Parathyroid adenoma (tissue), 2 donors: Measurements from ENCODE around the gene PSME4.

Experiments used
- H2AFZ ChIP-seq: fragments of 300-600 bp; sonication (generic); one replicate; pipeline ENCODE4 v1.7.0; 2017; ENCODE audit warnings: antibody characterized with exemption, mild to moderate bottlenecking
- H3K27ac ChIP-seq: fragments of 300-600 bp; sonication (generic); one replicate; pipeline ENCODE4 v1.7.0; 2017
- H3K27me3 ChIP-seq: fragments of 300-600 bp; sonication (generic); one replicate; pipeline ENCODE4 v1.7.0; 2017; ENCODE audit warnings: low read length; ENCODE audit not compliant: control insufficient read depth, insufficient read depth
- H3K36me3 ChIP-seq: fragments of 300-600 bp; sonication (generic); one replicate; pipeline ENCODE4 v1.7.0; 2017; ENCODE audit warnings: low read length; ENCODE audit not compliant: control insufficient read depth, insufficient read depth
- H3K4me1 ChIP-seq: fragments of 300-600 bp; sonication (generic); one replicate; pipeline ENCODE4 v1.7.0; 2017; ENCODE audit warnings: control low read depth
- H3K4me2 ChIP-seq: fragments of 300-600 bp; sonication (generic); one replicate; pipeline ENCODE4 v1.7.0; 2017; ENCODE audit warnings: low read length
- H3K4me3 ChIP-seq: fragments of 300-600 bp; sonication (generic); one replicate; pipeline ENCODE4 v1.7.0; 2017; ENCODE audit warnings: low read depth, low read length
- H3K79me2 ChIP-seq: fragments of 300-600 bp; sonication (generic); one replicate; pipeline ENCODE4 v1.7.0; 2017; ENCODE audit warnings: control low read depth
- H3K9ac ChIP-seq: fragments of 300-600 bp; sonication (generic); one replicate; pipeline ENCODE4 v1.7.0; 2017; ENCODE audit warnings: mild to moderate bottlenecking
- H3K9me3 ChIP-seq: fragments of 300-600 bp; sonication (generic); one replicate; pipeline ENCODE4 v1.7.0; 2017; ENCODE audit warnings: low read length; ENCODE audit not compliant: control insufficient read depth
- TF ChIP-seq, protein P1 (sequence below): fragments of 300-600 bp; sonication (generic); IDR thresholded peaks from one replicate; pipeline ENCODE4 v1.7.0; 2017; ENCODE audit warnings: antibody characterized with exemption, mild to moderate bottlenecking
- donor health status: primary hyperparathyroidism.

The PSME4 gene

DNA sequence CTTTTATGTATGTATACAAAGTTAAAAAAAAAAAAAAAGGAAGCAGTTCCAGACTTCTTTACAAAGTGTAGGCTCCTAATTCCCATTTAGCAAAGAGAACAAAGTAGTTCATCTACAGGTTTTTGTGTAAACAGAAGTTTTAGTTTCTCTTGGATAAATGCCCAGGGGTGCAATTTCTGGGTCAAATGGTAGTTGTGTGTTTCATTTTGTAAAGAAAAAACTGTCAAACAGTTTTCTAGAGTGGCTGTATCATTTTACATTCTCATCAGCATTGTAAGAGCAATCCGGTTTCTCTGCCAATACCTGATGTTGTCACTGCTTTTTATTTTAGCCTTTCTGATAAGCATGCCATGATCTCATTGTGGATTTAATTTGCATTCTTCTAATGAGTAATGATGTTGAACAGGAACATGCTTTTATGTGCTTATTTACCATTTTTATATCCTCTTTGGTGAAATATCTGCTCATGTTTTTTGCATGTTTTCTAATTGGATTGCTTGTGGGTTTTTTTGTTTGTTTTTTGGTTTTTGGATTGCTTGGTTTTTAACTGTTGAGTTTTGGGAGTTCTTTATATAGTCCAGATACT lies 16.6 kb upstream of the PSME4 start:
- Histone ChIP-seq H3K27ac (no peak overlapping the region), H2AFZ (no peak overlapping the region), H3K4me3 (peak overlapping the region; percentile 17), H3K9ac (no peak overlapping the region), H3K9me3 (no peaks in the 10 kb centered on the region), H3K4me1 (peaks cover 10% of the 10 kb centered on the region), H3K27me3 (no peaks in the 10 kb centered on the region), H3K36me3 (no peaks in the 10 kb centered on the region), H3K79me2 (peaks cover 5% of the 10 kb centered on the region), H3K4me2 (peak overlapping the region; percentile 20)
- TF ChIP-seq, protein P1, sequence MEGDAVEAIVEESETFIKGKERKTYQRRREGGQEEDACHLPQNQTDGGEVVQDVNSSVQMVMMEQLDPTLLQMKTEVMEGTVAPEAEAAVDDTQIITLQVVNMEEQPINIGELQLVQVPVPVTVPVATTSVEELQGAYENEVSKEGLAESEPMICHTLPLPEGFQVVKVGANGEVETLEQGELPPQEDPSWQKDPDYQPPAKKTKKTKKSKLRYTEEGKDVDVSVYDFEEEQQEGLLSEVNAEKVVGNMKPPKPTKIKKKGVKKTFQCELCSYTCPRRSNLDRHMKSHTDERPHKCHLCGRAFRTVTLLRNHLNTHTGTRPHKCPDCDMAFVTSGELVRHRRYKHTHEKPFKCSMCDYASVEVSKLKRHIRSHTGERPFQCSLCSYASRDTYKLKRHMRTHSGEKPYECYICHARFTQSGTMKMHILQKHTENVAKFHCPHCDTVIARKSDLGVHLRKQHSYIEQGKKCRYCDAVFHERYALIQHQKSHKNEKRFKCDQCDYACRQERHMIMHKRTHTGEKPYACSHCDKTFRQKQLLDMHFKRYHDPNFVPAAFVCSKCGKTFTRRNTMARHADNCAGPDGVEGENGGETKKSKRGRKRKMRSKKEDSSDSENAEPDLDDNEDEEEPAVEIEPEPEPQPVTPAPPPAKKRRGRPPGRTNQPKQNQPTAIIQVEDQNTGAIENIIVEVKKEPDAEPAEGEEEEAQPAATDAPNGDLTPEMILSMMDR = no peak

DNA sequence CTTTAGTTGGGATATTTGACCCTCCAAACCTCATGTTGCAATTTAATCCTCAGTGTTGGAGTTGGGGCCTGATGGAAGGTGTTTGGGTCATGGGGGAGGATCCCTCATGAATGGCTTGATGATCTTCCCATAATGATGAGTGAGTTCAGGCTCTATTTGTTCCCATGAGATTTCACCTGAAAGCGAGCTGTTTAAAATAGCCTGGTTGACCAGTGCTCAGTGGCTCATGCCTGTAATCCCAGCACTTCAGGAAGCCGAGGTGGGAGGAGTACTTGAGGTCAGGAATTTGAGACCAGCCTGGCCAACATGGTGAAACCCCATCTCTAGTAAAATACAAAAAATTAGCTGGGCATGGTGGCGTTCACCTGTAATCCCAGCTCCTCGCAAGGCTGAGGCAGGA lies 14.9 kb upstream of the PSME4 start:
- no peak overlapping the region for H2AFZ ChIP-seq
- peaks cover 10% of the 10 kb centered on the region for H3K4me1 ChIP-seq
- no peak overlapping the region for H3K4me3 ChIP-seq
- no peaks in the 10 kb centered on the region for H3K9me3 ChIP-seq
- no peaks in the 10 kb centered on the region for H3K36me3 ChIP-seq
- no peak overlapping the region for H3K4me2 ChIP-seq
- H3K9ac ChIP-seq = no peak overlapping the region
- H3K79me2 ChIP-seq = peaks cover 3% of the 10 kb centered on the region
- H3K27me3 ChIP-seq = no peaks in the 10 kb centered on the region
- no peak overlapping the region for H3K27ac ChIP-seq
- TF ChIP-seq, protein P1 = no peak

DNA sequence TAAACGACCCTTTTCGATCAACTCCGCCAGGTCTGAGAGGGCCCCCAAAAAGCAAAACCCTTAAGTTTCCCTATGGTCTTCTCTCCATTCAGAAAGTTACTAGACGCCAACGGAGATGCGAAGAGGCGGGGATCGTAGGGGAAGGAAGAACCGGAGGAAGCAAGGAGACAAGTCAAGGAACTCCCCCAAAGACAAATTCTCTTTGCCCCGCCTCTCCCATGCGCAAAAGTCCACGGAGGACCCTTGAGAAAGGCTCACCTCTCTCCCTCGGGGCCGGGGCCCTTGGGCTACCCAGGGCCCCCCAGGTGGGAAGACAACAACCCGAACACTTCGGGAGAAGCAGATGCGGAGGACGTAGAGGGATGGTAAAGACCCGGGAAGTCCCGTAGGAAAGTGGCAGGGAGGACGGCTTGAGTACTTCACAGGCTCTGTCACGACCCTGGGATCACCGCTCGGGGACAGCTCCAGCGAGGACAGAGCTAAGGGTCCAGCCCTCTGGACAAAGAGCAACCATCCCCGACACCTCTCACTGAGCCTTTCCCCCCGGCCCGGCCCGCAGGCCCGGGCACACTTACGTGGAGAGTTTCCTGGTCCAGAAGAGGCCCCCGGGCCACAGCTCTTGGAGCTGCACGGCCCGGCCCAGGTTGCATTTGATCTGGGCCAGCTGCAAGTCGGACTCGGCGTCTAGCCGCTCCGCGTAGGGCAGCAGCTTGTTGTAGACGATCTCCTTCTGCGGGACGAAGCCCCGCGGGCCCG lies 647 bp downstream of the PSME4 start:
- peak overlapping the region; percentile 74 for H3K27ac ChIP-seq
- peak overlapping the region; percentile 31 for H3K9ac ChIP-seq
- H3K4me2 ChIP-seq = peak overlapping the region; percentile 63
- no peaks in the 10 kb centered on the region for H3K9me3 ChIP-seq
- TF ChIP-seq, protein P1 = no peak
- peaks cover 41% of the 10 kb centered on the region for H3K79me2 ChIP-seq
- no peaks in the 10 kb centered on the region for H3K36me3 ChIP-seq
- peak overlapping the region; percentile 86 for H3K4me3 ChIP-seq
- peak overlapping the region; percentile 87 for H2AFZ ChIP-seq
- H3K4me1 ChIP-seq = peaks cover 9% of the 10 kb centered on the region
- no peaks in the 10 kb centered on the region for H3K27me3 ChIP-seq

DNA sequence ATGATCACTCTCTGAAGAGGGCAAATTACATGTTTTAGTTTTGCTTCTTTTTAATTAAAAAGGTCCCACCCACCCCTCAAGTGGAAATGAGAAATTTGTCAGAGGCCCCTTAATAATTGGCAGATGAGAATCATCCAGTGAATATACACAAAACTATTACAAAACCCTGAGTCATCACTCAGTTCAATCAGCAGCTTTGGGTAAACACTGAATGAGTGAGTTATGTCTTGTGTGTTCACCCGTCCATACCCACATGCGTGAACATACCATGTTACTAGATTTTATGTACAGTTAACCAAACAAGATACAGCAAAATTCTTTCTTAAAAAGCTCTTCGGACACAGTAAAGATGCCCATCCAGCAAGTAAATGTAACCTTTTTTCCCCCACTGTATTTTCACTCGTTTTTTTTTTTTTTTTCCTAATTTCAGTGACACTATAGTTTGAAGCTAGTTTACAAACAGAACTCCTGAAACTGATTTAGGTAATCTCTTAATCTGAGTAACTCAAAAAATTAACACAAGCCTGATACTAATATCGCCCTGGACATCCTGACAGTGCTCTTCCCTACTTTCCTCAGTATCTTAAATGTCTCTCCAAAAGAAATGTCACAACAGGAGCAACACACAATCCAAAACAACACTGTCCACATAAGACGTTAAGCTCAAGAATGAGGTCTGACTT lies 1.4 kb downstream of the PSME4 start:
- peak overlapping the region; percentile 87 for H2AFZ ChIP-seq
- H3K9me3 ChIP-seq = no peaks in the 10 kb centered on the region
- peaks cover 42% of the 10 kb centered on the region for H3K79me2 ChIP-seq
- H3K27ac ChIP-seq = peak overlapping the region; percentile 74
- H3K27me3 ChIP-seq = no peaks in the 10 kb centered on the region
- TF ChIP-seq, protein P1 = no peak
- H3K4me3 ChIP-seq = peak overlapping the region; percentile 86
- peaks cover 9% of the 10 kb centered on the region for H3K4me1 ChIP-seq
- no peaks in the 10 kb centered on the region for H3K36me3 ChIP-seq
- H3K9ac ChIP-seq = no peak overlapping the region
- peak overlapping the region; percentile 63 for H3K4me2 ChIP-seq
